ENCODE data around the gene ZFR. TPM values are rescaled to one million over a fixed set of nuclear protein-coding genes. Genes with fewer than 3 reads are reported as not detected.
"Not testable (repeated sequence)": the region's sequence is repeated elsewhere in the genome, so short reads cannot be mapped to it uniquely, and the experiment has no call there.

Gene ZFR
- total RNA-seq, 3 donors from 2014 or later, result 91.4 to 140 (median 108) TPM

DNA sequence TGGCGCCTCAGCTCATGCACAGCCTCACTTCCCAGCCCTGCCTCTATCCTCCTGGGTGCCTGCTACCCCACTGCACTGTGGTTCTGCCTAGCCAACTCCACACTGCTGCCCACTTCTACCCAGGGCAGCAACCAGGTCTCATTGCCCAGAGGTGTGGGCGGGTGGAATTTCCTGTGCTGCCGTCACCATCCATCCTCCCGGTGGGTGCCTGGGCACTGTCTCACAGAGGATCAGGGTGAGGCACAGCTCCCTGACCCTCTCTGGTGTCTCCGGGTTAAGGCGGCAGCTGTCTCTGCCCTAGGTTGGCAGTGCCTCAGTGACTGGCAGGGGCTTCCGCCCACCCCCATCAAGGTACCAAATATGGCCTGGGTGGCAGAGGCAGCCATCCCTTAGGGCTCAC, 127.5 kb downstream of the ZFR start:
- Histone ChIP-seq H3K9me3 (peaks cover 0 to 4% of the 10 kb centered on the region in 2 donors), H3K4me3 (no peak overlapping the region), H3K27ac (no peak overlapping the region), H3K36me3 (no peaks in the 10 kb centered on the region), H3K27me3 (no peaks in the 10 kb centered on the region), H3K4me1 (no peaks in the 10 kb centered on the region)
- no peak for TF ChIP-seq POLR2AphosphoS5 (IDR thresholded peaks at IDR 0.05)
- TF ChIP-seq, protein P1, sequence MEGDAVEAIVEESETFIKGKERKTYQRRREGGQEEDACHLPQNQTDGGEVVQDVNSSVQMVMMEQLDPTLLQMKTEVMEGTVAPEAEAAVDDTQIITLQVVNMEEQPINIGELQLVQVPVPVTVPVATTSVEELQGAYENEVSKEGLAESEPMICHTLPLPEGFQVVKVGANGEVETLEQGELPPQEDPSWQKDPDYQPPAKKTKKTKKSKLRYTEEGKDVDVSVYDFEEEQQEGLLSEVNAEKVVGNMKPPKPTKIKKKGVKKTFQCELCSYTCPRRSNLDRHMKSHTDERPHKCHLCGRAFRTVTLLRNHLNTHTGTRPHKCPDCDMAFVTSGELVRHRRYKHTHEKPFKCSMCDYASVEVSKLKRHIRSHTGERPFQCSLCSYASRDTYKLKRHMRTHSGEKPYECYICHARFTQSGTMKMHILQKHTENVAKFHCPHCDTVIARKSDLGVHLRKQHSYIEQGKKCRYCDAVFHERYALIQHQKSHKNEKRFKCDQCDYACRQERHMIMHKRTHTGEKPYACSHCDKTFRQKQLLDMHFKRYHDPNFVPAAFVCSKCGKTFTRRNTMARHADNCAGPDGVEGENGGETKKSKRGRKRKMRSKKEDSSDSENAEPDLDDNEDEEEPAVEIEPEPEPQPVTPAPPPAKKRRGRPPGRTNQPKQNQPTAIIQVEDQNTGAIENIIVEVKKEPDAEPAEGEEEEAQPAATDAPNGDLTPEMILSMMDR (IDR thresholded peaks at IDR 0.05), result no peak
- intact Hi-C loops (cut with DNase I; ENCODE audit: low total_unique reads), result loop anchor here (10.0 kb wide), 1 partner anchor 82 kb away; no protein-coding TSS in a partner anchor
- no peak for DNase-seq (ENCODE audit: low spot score in 2 of 2)

DNA sequence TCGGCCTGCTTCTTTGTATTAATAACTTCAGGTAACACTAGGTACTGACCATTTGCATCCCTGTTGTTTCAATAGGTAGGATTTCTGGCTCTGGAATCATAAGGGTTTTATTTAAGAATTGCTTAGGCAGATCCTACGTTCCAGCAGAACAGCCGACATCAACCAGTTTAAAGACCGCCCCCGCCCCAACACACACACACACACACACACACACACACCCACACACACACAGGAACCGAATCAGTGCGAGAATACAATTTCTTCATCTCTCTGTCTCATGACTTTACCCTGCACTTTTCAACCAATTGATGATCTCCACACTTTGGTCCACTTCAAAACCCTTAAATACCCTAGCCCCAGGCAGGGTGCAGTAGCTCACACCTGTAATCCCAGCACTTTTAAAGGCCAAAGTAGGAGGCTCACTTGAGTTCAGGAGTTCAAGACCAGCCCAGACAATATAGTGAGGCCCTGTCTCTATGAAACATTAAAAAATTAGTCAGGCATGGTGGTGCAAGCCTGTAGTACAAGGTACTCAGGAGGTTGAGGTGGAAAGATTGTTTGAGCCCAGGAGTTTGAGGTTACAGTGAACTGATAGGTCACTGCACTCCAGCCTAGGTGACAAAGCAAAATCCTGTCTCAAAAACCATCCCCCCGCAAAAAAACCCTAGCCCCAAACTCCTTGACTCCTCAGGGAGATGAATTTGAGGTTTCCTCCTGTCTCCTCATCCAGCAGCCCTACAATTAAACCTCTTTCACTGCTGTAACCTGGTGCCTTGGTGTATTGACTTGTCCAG, 129.1 kb downstream of the ZFR start:
- DNase-seq (ENCODE audit: low spot score in 2 of 2), result no peak
- Histone ChIP-seq H3K27ac (no peak overlapping the region), H3K4me3 (no peak overlapping the region), H3K27me3 (no peaks in the 10 kb centered on the region), H3K4me1 (peaks cover 5 to 7% of the 10 kb centered on the region in 2 donors), H3K36me3 (no peaks in the 10 kb centered on the region), H3K9me3 (no peaks in the 10 kb centered on the region)
- intact Hi-C loops (cut with DNase I; ENCODE audit: low total_unique reads), result loop anchor here (10.0 kb wide), 1 partner anchor 81 kb away; no protein-coding TSS in a partner anchor
- TF ChIP-seq POLR2AphosphoS5 (IDR thresholded peaks at IDR 0.05), result no peak
- TF ChIP-seq, protein P1 (IDR thresholded peaks at IDR 0.05), result no peak
- TF ChIP-seq POLR2A (IDR thresholded peaks at IDR 0.05), result no peak

DNA sequence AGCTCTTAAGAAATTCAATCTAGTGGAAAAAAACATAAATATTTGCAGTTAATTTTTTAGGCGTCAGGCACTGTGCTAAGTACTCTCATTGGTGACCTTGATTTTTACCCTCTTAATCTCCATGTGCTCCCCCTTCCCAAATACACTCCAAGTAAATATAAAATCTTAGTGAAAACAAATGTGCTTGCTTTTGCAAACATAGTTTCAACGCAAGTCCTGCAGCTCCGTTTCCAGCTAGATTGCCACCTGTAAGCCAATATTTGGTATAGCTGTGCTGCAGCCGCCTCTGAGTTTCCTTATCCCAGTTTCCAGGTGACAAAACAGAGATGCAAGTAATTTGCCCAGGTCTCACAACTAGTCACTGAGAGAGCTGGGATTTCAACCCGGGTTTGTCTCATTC, 129.9 kb downstream of the ZFR start:
- H3K36me3 ChIP-seq, result no peaks in the 10 kb centered on the region
- H3K27me3 ChIP-seq, result no peaks in the 10 kb centered on the region
- H3K4me1 ChIP-seq, result peaks cover 5 to 7% of the 10 kb centered on the region in 2 donors
- DNase-seq (ENCODE audit: low spot score in 2 of 2), result no peak
- no peaks in the 10 kb centered on the region for H3K9me3 ChIP-seq
- no peak overlapping the region for H3K4me3 ChIP-seq
- intact Hi-C loops (cut with DNase I; ENCODE audit: low total_unique reads), result loop anchor here (5.0 to 10.0 kb wide), 2 partner anchors 37 to 80 kb away; no protein-coding TSS in a partner anchor
- TF ChIP-seq POLR2AphosphoS5 (IDR thresholded peaks at IDR 0.05), result no peak
- TF ChIP-seq POLR2A (IDR thresholded peaks at IDR 0.05), result no peak
- TF ChIP-seq, protein P1 (IDR thresholded peaks at IDR 0.05), result no peak
- no peak overlapping the region for H3K27ac ChIP-seq

- DNase-seq (ENCODE audit: low spot score in 2 of 2); H3K4me1 ChIP-seq; H3K27ac ChIP-seq; H3K27me3 ChIP-seq; H3K4me3 ChIP-seq; H3K9me3 ChIP-seq; H3K36me3 ChIP-seq: not testable (repeated sequence)
- intact Hi-C loops (cut with DNase I; ENCODE audit: low total_unique reads), result loop anchor here (5.0 to 10.0 kb wide), 2 partner anchors 37 to 79 kb away; no protein-coding TSS in a partner anchor
Measured at GRCh38 chr5:32314152-32314488, 130.4 kb downstream of the ZFR start.

DNA sequence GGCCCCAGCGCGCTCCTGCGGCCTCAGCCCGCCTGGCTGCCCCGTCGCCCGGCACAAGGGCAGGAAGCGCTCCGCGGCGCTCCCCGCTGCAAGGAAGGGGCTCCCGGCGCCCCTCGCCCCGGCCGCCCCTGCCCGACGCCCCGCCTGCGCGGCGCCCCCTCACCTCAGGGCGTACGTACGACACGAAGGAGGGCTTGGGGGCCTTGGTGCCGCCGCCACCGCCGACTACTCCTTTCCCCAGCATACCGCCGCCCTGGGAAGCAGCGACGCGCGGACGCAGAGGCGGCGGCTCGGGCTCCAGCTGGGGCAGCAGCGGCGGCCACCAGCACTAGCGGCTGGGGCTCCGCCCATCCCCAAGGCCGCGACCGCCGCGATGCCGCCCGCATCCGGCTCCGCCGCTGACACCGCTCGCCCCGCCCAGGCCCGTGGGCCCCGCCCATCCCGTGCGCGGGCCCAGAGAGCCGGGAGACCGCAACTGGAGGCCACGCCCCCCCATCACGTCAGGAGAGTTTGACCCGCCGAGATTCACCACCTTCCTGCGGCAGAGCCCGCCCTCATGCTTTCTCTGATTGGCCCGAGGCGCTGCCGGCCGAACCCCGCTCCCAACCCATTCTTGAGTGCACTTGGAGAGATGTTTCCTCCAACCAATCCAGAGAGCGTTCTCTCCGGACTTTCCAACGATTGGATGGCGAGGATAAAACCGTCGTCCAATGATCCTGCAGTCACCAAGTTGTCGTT, 131.8 kb downstream of the ZFR start, which contains the start of gene MTMR12:
Gene MTMR12, minus strand, starts transcription at position 345 of the 738 bp plus-strand sequence. Its CDS starts 101 bp downstream, at position 244.
- TF ChIP-seq, protein P1 (IDR thresholded peaks at IDR 0.05), result no peak
- no peak for TF ChIP-seq POLR2A (IDR thresholded peaks at IDR 0.05)
- peak in 2 of 3 donors; percentile 44 to 69 for TF ChIP-seq POLR2AphosphoS5 (IDR thresholded peaks at IDR 0.05)
- no peaks in the 10 kb centered on the region for H3K27me3 ChIP-seq
- H3K9me3 ChIP-seq, result no peaks in the 10 kb centered on the region
- intact Hi-C loops (cut with DNase I; ENCODE audit: low total_unique reads), result loop anchor here (5.0 to 10.0 kb wide), 2 partner anchors 35 to 78 kb away; no protein-coding TSS in a partner anchor
- H3K4me1 ChIP-seq, result peaks cover 5 to 7% of the 10 kb centered on the region in 2 donors
- no peaks in the 10 kb centered on the region for H3K36me3 ChIP-seq
- DNase-seq (ENCODE audit: low spot score in 2 of 2), result peak; percentile 99
- peak within 1 kb of the TSS; percentile 97 to 99 for H3K27ac ChIP-seq
- peak within 1 kb of the TSS; percentile 69 to 100 (median 94) for H3K4me3 ChIP-seq
